Peyer's patch (tissue), 4 donors: ENCODE results near the gene PER1.

Experiments
- POLR2A ChIP-seq, 2 donors: fragments of 450-650 bp; IDR thresholded peaks; one replicate each; pipeline ENCODE4 v1.5.1; 2017; ENCODE audit warnings: antibody characterized with exemption in 2 of 2, mild to moderate bottlenecking in 2 of 2, moderate library complexity in 2 of 2
- TF ChIP-seq, protein P1 (sequence below), 6 experiments: fragments of 450-650 bp in 4 of 6; fragments of 200-600 bp in 2 of 6; sonication (generic) in 1 of 6; IDR thresholded peaks; one replicate each; pipeline ENCODE4 v1.5.1; 2017 to 2019; ENCODE audit warnings: antibody characterized with exemption in 6 of 6, mild to moderate bottlenecking in 3 of 6, moderate library complexity in 1 of 6

DNA sequence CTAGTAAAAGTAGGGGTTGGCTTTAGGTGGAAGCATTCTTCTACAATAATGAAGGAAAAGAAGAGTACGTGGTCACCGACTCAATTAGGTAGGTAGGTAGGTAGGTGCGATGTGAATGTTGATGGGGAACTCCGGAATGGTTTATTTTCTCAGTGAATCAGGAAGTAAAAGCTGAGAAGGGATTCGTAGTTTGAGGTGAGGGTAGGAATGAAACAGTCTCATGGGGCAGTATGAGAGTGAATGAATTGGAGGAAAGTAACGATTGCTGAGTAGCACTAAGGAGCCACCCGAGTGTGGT lies 13.9 kb downstream of the PER1 start:
- TF ChIP-seq, protein P1, sequence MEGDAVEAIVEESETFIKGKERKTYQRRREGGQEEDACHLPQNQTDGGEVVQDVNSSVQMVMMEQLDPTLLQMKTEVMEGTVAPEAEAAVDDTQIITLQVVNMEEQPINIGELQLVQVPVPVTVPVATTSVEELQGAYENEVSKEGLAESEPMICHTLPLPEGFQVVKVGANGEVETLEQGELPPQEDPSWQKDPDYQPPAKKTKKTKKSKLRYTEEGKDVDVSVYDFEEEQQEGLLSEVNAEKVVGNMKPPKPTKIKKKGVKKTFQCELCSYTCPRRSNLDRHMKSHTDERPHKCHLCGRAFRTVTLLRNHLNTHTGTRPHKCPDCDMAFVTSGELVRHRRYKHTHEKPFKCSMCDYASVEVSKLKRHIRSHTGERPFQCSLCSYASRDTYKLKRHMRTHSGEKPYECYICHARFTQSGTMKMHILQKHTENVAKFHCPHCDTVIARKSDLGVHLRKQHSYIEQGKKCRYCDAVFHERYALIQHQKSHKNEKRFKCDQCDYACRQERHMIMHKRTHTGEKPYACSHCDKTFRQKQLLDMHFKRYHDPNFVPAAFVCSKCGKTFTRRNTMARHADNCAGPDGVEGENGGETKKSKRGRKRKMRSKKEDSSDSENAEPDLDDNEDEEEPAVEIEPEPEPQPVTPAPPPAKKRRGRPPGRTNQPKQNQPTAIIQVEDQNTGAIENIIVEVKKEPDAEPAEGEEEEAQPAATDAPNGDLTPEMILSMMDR (IDR thresholded peaks at IDR 0.05) = no peak
- TF ChIP-seq POLR2A (IDR thresholded peaks at IDR 0.05) = no peak
